ENCODE measurements around the gene TEX261.

The TEX261 gene

GRCh38 chr2:70954886-70955285 lies 39.8 kb downstream of the TEX261 start:
- no peak for DNase-seq

DNA sequence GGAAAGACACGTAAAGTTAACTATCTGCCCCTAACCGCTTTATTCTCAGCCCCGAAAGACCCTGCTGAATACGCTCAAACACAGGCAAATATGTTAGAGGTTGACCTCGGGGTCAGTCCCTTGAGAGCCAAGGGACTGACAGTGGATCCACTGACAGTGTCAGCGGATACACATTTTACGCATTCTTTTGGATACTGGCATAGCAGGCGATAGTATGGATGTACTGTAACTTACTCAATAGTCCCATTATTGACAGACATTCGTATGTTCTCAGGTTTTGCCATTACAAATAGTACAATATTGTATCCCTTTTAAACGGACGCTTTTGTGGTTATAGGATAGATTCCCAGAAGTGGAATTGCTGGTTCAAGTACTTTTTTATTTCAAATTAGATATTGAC lies 45.6 kb downstream of the TEX261 start:
- no peak for DNase-seq

DNA sequence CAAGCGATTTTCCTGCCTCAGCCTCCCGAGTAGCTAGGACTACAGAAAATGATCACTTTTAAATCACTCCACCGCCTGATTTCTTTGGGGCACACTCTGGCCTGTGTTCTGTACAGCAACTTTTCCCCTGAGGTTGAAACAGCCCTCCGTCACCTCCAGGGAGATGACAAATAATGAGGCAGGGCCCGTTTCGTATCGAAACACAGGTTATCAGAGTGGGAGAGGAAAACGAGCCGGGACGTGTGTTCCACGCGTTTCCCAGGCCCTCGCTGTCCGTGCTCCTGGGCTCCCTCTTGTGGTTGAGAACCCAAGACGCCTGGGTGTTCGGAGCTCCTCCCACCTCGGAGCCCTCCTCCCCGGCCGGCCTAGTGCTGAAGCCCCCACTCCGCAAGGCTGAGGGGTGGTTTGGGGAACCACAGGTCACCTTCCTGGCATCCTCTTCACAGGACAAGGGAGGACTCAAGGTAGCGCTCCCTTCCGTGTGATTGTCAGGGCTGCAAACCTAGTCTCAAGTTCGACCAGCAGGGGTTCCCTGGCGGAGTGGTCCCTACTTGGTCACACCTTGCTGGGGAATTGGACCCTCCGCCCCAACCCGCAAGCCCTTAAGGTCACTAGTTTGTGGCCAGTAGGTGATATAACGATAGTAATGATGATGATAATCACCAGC lies 46.2 kb downstream of the TEX261 start:
- peak; percentile 33 for DNase-seq

DNA sequence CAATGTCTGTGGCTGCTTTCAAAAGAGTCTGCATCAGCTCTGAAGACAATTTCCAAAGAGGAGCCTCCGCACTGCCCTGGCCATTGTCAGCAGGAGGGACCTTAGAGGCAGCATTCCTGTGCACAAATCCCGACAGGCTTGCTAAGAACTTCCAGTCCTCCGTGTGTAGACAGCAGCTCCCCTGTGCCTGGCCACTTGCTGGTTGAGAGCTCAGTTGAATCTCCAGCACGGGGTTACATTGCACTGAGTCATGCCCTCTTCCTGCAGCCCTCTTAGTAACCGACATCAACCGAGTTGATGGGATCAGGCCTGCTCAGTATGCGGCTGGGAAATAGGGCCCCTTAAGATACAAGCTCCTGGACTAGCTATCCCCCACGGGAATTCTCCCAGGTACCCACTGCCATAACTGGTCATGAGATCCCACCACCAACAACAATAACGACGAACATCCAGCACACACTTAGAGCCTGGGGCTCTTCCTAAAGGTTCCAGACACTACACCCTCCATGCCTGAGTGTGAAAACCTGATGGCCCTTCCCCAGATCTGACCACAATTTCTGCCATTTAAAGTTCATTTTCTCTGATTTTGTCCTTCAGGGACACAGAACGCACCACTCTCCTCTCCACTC lies 47.0 kb downstream of the TEX261 start:
- no peak for DNase-seq

DNA sequence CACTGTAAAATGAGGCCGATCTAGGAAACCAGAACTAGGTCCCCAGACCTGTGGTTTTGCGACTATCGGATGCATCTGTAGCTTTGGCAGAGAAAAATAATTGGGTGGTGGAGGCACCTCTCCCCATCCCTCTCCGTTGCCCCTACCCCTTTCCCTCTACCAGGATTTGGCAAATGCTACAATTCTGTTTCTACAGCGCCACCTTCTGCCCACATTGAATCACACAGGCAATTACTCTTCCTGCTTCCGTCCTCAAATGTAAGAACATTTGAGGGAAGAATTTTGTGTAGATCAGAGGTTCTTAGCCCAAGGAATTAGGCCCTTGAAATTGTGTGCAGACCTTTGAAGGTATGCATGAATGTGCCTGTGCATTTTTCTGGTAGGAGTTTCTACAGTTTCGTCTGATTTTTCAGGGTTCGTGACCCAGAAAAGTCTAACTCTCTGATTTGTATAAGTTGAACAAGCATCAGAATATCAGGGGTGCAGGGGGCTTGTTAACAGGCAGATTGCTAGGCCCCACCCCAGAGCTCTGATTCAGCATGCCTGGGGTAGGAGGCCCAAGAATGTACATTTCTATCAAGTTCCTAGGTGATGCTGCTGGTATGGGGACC lies 47.7 kb downstream of the TEX261 start:
- DNase-seq: no peak

GRCh38 chr2:70944111-70944690 lies 50.5 kb downstream of the TEX261 start:
- DNase-seq: no peak

DNA sequence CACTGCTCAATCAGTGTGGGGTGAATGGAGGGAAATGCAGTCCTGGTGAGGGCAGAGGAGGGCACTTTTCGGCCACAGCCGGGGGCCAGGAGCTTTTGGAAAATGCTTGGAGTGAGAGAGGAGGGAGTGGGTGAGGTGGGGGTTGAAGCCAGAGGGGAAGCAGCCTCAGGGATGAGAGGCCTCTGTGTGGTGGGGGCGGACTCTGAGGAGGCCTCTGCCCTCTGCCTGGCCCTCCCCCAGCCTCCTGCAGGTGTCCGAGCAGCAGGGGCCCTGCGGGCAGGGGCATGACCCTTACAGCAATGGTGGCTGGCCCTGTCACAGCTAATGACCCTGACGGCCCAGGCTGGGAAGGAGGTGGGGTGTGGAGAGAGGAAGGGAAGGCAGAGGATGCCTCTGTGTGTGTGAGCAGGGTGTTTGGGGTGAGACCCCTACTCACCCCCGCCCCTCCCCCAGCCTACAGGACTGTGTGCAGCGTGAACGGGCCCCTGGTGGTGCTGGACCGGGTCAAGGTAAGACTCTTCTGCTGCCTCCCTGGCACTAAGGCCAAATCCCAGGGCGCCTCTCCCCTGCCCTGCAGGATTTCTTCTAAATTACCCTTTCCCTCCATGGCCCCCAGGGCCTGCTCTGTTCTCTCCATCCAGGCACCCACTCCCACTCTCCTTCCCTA lies 51.3 kb downstream of the TEX261 start:
- no peak for DNase-seq

GRCh38 chr2:70942396-70943204 lies 52.1 kb downstream of the TEX261 start:
- no peak for DNase-seq

DNA sequence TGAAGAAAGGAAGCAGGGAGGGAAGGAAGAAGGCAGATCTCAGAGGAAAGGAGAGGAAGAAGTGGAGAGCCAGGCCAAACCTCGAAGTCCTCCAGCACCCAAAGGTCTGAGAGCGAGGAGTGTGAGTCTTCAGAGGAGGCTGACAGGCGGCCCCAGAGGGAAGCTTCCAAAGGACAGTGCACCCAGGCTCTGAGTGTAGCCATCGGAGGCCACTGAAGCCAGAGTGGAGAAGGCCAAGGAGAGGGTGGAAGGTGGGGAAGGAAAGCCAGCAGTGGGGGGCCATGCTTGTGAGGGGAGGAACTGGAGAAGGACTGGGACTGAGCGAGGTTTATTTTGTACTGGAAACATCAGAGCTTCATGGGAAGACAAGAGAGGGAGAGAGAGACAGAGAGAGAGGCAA lies 53.0 kb downstream of the TEX261 start:
- no peak for DNase-seq

DNA sequence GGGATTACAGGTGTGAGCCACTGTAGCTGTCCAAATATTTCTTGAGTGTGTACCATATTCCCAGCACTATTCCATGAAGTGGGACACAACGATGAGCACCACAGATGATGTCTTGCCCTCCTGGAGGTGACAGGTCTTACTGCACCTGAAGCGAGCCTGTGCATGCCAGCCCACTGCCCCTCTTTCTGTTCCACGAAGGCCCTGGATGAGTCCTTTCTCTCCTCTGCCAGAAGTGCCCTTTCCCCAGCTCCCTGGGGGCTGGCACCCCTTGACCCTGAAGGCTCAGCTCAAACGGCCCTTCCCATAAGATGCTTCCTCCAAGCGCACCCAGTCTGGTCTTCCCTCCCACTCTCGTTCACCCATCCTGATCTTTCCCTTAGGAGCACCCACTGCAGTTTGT lies 53.5 kb downstream of the TEX261 start:
- no peak for DNase-seq

DNA sequence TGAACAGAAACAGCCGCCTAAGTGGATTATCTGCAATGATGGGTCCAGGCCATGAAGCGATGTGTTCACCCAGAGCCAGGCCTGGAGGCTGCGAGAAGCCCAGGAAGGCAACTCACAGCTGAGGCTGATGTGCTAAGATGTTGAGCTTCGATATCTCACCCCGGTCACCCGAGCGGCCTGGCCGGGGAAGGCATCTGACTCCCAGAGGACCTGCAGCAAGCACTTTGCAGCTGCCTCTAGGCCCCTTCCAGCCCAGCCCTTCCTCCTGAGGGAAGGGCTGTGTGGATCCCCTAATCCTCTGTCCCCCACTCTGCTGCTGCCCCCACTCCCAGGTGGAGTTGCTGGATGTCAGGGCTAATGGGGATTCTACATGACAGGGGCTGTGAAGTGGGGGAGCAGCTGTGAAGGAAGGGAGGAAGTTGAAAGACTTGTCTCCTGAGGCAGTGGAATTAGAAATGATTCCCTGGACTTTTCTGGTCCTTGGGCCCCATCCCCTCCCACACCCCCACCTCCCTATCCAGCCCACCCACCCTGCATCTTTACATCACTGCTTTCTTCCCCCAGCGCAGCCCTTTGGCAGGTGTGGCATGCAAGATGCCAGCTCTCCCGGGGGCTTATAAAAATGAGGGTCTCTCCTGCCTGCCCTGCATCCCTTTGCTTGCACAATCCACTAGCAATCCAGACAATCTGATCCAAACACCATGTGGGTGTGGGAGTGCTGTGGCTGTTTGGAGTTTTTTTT lies 54.7 kb downstream of the TEX261 start:
- DNase-seq: no peak

DNA sequence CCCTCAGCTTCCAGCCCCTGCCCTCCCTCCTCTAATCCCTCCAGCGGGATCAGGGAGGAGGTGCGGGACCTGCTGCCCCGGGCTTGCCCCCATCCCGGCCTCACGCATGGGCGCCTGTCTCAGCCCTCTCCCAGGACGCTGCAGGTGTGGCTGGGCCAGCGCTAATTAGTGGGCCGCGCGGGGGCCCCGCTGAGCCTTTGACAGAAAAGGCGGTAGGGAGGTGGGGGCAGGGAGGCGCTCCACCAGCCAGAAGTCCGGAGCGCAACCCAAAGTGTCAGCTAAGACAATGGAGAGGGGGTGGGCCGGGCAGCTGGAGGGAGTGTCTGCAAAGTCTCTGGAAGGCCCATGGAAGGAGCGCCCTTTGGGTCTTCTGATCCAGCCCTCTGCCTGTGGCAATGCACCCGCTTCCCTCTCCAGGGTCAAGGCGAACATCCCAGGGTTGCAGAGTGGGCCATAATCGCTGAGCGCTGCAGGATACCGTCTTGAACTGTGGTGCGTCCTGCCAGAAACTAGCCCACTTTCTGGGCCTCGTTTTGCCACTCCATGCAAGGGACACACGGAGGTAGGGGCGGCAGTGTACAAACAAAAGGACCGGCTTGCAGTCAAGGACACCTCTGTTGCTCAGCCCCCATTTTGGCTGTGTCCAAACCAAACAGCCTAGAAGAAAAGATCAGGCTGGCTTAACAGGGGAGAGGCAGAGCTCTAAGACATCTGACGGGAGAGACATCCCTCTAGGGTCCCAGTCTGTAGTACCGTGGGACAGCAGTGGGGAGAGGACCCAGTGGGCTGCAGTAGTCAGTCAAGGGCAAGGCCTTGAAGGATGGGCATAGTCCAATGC lies 55.5 kb downstream of the TEX261 start:
- no peak for DNase-seq

DNA sequence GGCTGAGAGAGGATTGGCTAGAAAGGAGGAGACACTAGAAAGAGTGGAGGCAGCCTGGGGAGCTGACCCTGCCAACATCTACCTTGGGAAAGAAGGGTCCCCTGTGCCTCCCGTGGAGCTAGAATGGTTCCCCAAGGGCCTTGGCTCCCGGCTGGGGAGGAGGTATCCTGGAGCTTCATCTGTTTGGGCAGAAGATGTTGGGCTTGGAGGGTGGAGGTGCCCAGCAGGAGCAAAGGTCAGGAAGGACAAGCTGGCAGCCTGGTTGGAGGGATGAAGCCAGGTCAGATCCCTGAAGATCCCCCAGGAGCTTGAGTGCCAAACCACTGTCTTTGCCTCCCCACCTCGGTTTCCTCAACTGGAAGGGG lies 56.1 kb downstream of the TEX261 start:
- DNase-seq: no peak

DNA sequence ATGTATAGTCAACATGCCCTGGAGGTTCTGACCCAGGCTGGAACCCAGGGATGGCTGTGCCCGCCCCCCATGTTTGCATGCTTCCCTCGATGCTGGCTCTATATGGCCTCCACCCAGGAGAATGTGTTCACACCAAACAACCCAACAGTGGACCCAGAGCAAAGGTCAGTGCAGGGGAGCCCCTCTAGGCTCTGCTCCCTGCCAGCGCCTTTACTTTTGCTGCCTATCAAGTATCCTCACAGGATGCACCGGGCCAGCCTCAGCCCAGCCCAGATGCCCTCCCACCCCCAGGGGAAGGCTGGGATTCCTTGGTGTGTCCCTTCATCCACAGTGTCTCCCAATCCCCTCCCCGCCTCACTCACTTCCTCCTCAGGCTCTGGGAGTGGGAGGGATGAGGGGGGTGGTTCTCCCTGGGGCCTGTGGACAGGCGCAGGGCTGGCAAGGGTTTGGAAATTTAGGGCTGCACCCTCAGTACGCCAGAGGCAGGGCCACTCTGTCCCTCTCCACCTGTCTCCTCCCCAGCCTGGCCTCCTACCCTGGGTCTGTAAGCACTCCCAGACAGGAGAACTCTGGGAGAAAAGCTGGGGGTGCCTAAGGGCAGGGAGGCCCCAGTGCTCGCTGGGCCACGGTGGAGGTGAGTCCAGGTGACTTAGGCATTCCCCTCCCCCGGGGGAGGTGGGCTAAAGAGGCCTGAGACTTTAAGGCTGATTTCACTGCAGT lies 56.6 kb downstream of the TEX261 start:
- no peak for DNase-seq

GRCh38 chr2:70936979-70937811 lies 57.5 kb downstream of the TEX261 start:
- DNase-seq: no peak

GRCh38 chr2:70936165-70936978 lies 58.3 kb downstream of the TEX261 start:
- no peak for DNase-seq

Measured in T1000 (cell line).